HG02610 (cell line): ENCODE measurements around the gene GPBP1.
"Not testable (repeated sequence)": the region's sequence is repeated elsewhere in the genome, so short reads cannot be mapped to it uniquely, and the experiment has no call there.

Source experiments
- ATAC-seq: cut with Tn5 transposase; IDR thresholded peaks from one replicate; pipeline ENCODE4 v1.9.1; 2021; ENCODE audit warnings: mild to moderate bottlenecking, moderate library complexity; ENCODE audit not compliant: unreplicated experiment

Gene GPBP1

DNA sequence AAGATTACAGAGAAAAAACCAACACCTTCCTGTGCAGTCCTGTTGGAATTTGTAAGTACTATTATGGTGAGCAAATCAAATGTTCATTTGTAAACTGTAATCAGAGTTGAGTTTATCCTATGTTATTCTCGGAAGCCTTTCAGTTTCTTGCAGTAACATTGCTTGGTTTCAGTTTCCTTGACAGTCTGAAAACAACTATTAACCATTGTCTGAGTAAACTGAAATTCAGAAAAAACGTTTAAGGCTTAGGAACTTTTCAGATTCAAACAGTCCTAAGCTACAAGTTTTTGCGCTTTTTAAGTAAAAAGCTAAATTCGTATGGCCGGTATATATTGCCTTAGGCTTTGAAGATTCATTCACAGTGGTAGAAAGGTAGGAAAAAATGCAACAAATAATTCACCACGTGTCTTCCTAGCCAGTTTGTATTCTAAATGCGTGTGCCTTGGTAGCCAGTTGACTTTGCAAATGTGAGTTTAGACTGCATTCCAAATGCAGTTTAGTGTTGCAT is 2.5 kb downstream of the GPBP1 start:
- no peak for ATAC-seq

DNA sequence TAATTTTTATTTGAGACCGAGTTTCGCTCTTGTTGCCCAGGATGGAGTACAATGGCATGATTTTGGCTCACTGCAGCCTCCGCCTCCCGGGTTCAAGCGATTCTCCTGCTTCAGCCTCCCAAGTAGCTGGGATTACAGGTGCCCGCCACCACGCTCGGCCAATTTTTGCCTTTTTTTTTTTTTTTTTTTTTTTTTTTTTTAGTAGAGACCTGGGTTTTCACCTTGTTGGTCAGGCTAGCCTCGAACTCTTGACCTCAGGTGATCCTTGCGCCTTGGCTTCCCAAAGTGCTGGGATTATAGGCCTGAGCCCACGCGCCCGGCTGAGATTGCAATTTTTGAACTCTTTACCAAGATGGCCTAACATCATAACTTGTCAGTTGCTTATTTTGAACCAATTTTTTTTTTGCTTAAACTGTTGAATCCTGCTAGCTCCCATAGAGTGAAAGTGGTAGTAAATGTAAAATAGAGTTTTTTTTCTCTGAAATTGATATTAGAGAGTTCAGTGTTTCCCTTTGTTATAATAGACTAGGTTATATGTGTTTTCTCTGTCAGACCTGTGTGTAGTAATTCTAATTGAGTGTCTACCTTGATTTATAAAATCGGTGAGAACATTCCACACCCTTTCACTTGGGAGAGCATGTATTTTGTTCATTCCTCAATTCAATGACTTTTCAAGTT is 3.8 kb downstream of the GPBP1 start:
- ATAC-seq, result no peak

DNA sequence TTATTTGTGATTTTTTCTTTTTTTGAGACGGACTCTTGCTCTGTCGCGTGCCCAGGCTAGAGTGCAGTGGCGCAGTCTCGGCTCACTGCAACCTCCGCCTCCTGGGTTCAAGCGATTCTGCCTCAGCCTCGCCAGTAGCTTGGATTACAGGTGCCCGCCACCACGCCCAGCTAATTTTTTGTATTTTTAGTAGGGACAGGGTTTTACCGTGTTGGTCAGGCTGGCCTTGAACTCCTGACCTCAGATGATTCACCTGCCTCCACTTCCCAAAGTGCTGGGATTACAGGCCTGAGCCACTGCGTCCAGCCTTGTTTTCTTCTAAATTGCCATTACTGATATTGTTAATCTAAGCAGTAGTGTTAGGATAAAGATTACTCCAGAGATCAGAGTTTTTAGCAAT is 4.4 kb downstream of the GPBP1 start:
- ATAC-seq, result not testable (repeated sequence)

DNA sequence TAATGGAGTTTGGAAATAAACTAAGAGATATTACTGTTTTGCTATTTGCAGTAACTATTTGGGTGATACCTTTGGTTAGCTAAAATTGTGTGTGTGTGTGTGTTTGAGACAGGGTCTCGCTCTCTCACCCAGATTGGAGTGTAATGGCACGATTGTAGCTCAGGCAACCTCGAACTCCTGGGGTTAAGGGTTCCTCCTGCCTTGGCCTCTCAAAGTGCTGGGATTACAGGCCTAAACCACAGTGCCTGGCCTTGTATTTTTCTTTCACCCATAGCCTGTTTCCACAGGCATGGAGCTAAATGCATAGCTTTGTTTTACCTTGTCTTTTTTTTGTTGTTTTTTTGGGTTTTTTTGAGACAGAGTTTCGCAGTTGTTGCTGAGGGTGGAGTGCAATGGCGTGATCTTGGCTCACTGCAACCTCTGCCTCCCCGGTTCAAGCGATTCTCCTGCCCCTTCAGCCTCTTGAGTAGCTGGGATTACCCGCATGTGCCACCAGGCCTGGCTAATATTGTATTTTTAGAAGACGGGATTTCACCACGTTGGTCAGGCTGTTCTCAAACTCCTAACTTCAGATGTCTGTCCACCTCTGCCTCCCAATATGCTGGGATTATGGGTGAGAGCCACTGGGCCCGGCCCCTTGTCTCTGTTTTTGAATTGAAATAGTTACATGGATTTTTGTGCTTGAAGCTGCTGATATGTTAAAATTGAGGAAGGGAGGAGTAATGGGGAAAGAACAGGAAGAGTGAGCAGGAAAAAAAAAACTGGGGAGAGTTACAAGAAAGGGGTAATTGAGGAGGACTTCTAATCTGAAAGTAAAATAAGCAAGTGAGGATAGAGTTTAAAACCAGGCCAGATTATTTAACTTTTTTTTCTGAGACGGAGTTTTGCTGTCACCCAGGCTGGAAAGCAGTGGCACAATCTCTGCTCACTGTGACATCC is 5.7 kb downstream of the GPBP1 start:
- ATAC-seq, result no peak

DNA sequence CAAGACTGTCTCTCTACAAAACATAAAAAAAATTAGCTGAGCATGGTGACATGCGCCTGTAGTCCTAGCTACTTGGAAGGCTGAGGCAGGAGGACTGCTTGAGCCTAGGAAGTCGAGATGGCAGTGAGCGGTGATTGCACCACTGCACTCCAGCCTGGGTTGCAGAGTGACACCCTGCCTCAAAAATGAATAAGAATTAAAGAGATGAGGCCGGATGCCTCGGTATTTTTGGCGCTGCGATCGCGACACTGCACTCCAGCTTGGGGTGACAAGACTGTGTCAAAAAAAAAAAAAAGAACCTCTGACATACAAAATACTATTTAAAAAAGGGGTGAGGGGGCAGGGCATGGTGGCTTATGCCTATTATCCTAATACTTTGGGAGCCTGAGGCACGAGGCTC is 7.3 kb downstream of the GPBP1 start:
- no peak for ATAC-seq

GRCh38 chr5:57184322-57184721 is 10.5 kb downstream of the GPBP1 start:
- no peak for ATAC-seq

GRCh38 chr5:57185313-57185712 is 11.5 kb downstream of the GPBP1 start:
- ATAC-seq, result no peak

- ATAC-seq, result no peak
Observed at GRCh38 chr5:57186194-57186593, 12.3 kb downstream of the GPBP1 start.

- ATAC-seq, result not testable (repeated sequence)
Observed at GRCh38 chr5:57187977-57188376, 14.1 kb downstream of the GPBP1 start.

- no peak for ATAC-seq
Observed at GRCh38 chr5:57189515-57189914, 15.7 kb downstream of the GPBP1 start.

- ATAC-seq, result no peak
Observed at GRCh38 chr5:57190593-57190992, 16.7 kb downstream of the GPBP1 start.

- ATAC-seq, result no peak
Observed at GRCh38 chr5:57191163-57191562, 17.3 kb downstream of the GPBP1 start.

DNA sequence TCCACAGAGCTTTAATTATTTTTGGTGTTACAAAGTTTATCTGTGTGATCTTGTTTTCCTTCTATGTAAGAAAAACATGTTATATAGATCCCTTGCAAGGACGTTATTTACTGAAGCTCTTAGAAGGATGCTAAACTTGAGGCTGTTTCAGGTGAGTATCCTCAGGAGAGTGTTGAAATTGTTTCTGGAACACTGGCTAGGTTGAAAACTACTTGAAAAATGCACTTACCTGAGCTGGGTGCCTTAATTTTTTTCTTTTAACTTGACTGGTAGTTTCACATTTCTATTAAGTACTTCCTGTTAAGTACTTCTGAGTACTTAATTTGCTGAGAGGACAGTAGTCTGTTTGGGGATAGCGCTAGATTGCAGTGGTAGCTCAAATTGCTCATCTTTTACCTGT is 18.1 kb downstream of the GPBP1 start:
- ATAC-seq, result no peak

- ATAC-seq, result not testable (repeated sequence)
Observed at GRCh38 chr5:57192832-57193231, 19.0 kb downstream of the GPBP1 start.

DNA sequence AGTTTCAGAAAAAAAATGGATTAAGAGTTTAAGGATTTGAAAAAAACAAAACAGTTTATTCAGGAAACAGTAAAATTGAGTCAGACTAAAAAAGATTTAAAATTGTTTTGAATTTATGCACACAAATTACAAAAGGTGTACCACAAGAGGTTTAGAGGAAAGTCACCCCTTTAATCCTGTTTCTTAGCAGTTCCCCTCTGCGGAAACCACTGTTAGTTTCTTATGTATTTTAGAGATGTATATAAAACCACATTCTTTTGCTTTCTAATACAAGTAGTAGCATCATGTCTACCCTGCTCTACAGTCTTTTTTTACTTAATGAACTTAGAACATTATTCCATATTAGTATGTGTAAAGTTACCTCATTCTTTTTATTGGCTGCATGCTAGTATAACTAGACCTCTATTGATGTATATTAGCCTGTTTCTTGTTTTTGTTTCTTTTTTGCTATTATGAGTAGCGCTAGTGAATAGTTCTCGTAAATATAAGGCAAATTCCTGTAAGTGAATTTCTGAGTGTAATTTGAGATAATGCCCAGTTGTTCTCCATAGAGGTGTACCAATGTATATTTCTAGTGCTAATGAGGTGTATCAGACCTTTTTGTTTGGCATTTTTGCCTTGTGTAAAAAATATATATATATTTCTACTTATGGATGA is 20.0 kb downstream of the GPBP1 start:
- ATAC-seq, result peak; percentile 46

- ATAC-seq, result no peak
Observed at GRCh38 chr5:57194653-57195052, 20.8 kb downstream of the GPBP1 start.

DNA sequence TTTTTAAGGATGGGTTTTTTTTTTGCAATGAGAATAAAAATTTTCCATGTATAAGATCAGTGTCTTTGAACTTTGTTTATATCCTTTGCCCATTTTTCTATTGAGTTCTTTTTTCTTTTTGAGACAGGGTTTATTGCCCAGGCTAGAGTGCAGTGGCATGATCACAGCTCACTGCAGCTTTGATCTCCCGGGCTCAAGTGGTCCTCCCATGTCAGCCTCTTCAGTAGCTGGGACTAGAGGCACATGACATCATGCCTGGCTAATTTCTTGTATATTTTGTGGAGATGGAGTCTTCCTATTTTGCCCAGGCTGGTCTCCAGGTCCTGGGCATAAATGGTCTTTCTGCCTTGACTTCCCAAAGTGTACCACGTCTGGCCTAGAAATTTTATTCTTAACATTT is 21.2 kb downstream of the GPBP1 start:
- no peak for ATAC-seq

DNA sequence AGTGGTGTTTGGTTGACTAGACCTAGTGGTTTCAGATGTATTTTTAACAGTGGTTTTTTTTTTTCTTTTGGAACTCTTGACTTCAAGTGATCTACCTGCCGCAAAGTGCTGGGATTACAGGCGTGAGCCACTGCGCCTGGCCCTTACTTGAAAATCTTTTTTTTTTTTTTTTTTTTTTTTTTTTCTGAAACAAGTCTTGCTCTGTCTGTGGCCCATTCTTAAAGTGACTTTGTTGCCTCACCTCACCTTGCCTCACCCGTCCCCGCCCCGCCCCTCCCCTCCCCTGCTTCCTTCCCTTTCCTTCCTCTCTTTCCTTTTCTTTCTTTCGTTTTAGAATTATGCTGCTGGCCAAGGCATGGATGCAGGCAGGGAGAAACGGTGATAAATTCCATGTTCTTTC is 26.0 kb downstream of the GPBP1 start:
- no peak for ATAC-seq

GRCh38 chr5:57202811-57203210 is 29.0 kb downstream of the GPBP1 start:
- no peak for ATAC-seq

DNA sequence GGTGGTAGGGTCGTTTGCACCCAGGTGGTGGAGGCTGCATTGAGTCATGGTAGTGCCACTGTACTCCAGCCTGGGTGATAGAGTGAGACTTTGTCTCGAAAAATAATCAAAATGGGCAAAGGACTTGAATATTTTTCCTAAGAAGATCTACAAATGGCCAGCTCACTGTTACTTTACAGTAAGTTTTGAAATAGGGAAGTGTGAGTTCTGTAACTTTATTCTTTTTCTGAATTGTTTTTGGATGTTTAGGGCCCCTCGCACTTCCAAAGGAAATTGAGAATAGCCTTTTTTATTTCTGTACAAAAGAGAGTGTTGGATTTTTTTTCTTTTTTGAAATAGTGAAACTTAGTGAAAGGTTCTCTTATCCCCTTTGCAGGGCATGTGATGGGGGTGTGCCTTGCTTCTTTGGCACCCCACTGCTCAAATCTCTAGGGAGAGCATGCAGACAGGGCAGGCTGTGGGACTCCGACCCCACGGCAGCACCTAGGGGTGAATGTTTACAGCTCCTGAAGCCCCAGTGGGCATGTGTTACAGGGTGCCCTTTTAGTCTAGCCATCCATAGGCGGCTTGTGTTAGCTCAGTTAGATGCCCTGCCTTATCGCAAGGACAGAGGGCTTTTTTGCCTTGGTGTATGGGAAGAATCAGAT is 33.3 kb downstream of the GPBP1 start:
- no peak for ATAC-seq

DNA sequence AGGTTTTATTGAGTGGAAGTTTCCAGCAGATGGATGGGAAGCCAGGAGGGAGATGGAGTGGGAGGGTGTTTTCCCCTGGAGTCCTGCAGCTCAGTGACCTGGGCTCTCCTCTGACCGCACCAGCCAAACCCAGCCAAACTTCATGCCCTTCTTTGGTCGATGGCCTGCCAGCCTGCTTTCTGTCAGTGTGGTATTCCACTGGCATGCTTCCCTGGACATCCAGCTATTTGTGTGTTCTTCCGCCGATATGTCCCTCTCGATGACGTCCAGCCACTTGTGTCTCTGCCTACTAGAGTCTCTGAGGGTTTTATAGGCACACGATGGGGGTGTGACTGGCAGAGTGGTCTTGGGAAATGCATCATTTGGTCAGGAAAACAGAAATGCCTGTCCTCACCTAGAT is 33.8 kb downstream of the GPBP1 start:
- ATAC-seq, result no peak
